A549 (cell line): ENCODE data around the gene TPPP3.

ENCODE experiments used
- BHLHE40 ChIP-seq: IDR thresholded peaks from 2 replicates; pipeline ENCODE4 v1.6.1; 2012; ENCODE audit warnings: low read depth, low read length, inconsistent platforms
- EHF ChIP-seq: fragments of 250-450 bp; sonication (Bioruptor Pico); IDR thresholded peaks from 2 replicates; pipeline ENCODE4 v1.5.0; 2020; ENCODE audit warnings: mild to moderate bottlenecking
- EHMT2 ChIP-seq: fragments of 200-600 bp; sonication (generic); IDR thresholded peaks from 2 replicates; pipeline ENCODE4 v1.6.1; 2016; ENCODE audit warnings: antibody characterized with exemption, low read depth, mild to moderate bottlenecking, moderate library complexity
- EP300 ChIP-seq, 2 experiments: fragments of >200 bp; sonication (Bioruptor Twin); formaldehyde crosslinking; IDR thresholded peaks; 2 replicates in 1 of 2; 3 replicates in 1 of 2; pipeline ENCODE4 v1.6.1; 2016 to 2017
- ESRRA ChIP-seq: fragments of 150-350 bp; IDR thresholded peaks from 2 replicates; pipeline ENCODE4 v1.6.1; 2014; ENCODE audit warnings: mild to moderate bottlenecking, low read length, borderline replicate concordance
- KDM1A ChIP-seq: fragments of 200-600 bp; sonication (generic); IDR thresholded peaks from 2 replicates; pipeline ENCODE4 v1.6.1; 2016; ENCODE audit warnings: low read depth, mild to moderate bottlenecking
- MYC ChIP-seq: IDR thresholded peaks from 2 replicates; pipeline ENCODE4 v1.6.1; 2012; ENCODE audit warnings: mild to moderate bottlenecking, inconsistent platforms, low read length, improper control_type of control experiment, borderline replicate concordance
- POLR2A ChIP-seq: IDR thresholded peaks from 2 replicates; pipeline ENCODE4 v1.6.1; 2012; ENCODE audit warnings: mild to moderate bottlenecking, low read length
- TFCP2L1 ChIP-seq: fragments of 250-450 bp; sonication (Bioruptor Pico); IDR thresholded peaks from 2 replicates; pipeline ENCODE4 v1.5.0; 2021; ENCODE audit warnings: mild to moderate bottlenecking
- TF ChIP-seq, protein P1 (sequence below): fragments of >200 bp; sonication (Bioruptor Twin); formaldehyde crosslinking; IDR thresholded peaks from 3 replicates; pipeline ENCODE4 v1.5.1; 2016
- TF ChIP-seq, protein P2 (sequence below): IDR thresholded peaks from 2 replicates; pipeline ENCODE4 v1.6.1; 2012; ENCODE audit warnings: low read depth, borderline replicate concordance
- TF ChIP-seq, protein P3 (sequence below): fragments of 250-450 bp; sonication (Bioruptor Pico); IDR thresholded peaks from 2 replicates; pipeline ENCODE4 v1.5.0; 2021; ENCODE audit warnings: mild to moderate bottlenecking, moderate library complexity, borderline replicate concordance

DNA sequence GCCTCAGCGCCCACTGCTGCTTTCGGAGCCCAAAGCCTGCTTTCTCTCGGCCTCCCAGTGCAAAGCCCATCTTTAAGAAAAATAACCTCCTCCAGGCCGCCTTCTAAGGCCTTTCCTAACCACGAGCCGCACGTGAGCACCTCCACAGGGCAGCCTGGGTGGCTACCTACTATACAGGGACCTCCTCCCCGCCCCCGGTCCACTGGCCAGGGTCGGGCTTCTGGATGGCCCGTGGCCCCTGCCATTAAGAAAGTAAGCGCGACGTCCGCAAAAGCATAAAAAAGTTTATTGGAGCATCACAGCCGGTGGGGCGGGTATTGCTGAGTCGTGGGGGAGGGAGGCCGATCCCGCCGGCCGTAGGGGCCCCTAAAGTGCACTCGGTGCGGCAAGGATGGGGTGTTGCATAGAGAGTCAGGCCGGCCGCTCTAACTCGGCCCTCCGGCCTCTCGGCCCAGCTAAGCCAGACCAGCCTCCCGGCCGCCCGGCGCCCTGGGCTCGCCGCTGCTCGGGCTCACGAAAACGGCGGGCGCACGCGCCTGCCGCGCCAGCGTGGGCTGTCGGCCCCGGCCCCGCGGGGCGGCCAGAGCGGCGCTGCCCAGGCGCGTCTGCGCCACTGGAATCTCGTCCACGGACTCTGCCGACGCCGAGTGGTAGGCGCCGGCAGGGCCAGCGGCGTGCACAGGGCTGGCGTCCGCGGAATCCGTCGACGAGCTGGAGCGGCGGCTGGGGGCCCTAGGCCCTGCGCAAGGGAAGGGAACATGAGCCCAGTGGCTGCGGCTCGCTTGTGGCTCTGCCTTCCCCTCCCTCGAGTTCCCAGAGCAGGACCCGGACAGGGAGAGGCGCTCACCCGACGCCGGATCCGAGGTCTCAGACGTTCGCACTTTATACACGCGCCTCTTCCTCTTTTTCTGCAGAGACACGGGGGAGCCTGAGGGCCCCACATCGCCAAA is 1.1 kb upstream of the TPPP3 start:
- TF ChIP-seq MYC = no peak
- TF ChIP-seq EP300 (IDR thresholded peaks at IDR 0.05) = no peak
- TF ChIP-seq, protein P1, sequence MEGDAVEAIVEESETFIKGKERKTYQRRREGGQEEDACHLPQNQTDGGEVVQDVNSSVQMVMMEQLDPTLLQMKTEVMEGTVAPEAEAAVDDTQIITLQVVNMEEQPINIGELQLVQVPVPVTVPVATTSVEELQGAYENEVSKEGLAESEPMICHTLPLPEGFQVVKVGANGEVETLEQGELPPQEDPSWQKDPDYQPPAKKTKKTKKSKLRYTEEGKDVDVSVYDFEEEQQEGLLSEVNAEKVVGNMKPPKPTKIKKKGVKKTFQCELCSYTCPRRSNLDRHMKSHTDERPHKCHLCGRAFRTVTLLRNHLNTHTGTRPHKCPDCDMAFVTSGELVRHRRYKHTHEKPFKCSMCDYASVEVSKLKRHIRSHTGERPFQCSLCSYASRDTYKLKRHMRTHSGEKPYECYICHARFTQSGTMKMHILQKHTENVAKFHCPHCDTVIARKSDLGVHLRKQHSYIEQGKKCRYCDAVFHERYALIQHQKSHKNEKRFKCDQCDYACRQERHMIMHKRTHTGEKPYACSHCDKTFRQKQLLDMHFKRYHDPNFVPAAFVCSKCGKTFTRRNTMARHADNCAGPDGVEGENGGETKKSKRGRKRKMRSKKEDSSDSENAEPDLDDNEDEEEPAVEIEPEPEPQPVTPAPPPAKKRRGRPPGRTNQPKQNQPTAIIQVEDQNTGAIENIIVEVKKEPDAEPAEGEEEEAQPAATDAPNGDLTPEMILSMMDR = no peak
- TF ChIP-seq TFCP2L1 (CRISPR knock-in tag) = no peak
- TF ChIP-seq ESRRA = no peak
- TF ChIP-seq EHF (CRISPR knock-in tag) = no peak
- no peak for TF ChIP-seq KDM1A
- no peak for TF ChIP-seq BHLHE40
- TF ChIP-seq POLR2A = no peak
- TF ChIP-seq, protein P2, sequence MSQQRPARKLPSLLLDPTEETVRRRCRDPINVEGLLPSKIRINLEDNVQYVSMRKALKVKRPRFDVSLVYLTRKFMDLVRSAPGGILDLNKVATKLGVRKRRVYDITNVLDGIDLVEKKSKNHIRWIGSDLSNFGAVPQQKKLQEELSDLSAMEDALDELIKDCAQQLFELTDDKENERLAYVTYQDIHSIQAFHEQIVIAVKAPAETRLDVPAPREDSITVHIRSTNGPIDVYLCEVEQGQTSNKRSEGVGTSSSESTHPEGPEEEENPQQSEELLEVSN = no peak
- TF ChIP-seq EHMT2 = no peak
- TF ChIP-seq, protein P3, sequence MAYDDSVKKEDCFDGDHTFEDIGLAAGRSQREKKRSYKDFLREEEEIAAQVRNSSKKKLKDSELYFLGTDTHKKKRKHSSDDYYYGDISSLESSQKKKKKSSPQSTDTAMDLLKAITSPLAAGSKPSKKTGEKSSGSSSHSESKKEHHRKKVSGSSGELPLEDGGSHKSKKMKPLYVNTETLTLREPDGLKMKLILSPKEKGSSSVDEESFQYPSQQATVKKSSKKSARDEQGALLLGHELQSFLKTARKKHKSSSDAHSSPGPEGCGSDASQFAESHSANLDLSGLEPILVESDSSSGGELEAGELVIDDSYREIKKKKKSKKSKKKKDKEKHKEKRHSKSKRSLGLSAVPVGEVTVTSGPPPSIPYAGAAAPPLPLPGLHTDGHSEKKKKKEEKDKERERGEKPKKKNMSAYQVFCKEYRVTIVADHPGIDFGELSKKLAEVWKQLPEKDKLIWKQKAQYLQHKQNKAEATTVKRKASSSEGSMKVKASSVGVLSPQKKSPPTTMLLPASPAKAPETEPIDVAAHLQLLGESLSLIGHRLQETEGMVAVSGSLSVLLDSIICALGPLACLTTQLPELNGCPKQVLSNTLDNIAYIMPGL (CRISPR knock-in tag) = no peak
